ENCODE data around the gene TTLL3.

The TTLL3 gene

DNA sequence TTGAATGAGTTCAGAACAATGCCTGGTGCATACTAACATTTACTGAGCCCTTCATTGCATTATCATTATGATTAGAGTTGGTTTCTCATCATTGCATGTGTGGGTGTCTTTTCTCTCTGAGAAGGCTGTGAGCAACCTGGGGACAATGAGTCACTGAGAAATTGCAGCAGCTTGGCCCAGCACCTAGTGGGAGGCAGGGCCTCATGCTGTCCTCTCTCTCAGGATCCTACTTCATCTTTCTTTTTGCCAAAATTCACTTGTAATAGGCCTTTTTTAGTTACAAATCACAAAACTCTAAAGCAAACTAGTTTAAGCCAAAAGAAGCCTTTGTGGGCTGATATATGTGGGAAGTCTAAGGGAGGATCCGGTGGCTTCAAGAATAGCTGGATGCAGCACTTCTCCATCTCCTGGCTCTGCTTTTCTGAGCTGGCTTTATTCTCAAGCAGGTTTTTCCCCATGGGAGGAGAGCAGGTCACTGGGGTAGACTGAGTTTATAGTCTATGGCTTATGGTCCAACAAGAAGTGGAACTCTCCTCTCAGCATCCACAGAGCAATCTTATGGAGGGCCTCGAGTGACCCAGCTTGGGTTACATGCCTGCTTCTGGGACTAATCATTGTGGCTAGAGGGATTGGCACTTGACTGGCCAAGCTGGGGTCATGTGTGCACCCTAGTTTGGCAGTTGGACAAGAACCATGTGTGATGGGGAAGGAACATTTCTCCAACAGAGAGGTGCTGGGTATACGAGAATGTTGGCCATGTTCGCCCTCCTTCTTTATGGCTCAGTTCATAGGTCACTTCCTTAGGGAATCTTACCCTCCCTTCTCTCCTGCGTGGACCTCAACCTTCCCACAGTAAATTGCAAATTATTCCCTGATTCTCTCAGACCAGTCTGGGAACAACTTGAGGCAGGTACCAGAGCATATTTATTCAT, 31.7 kb upstream of the TTLL3 start:
- Mint-ChIP-seq H3K36me3 (ENCODE audit: low read depth) (peaks cover 46% of the 10 kb centered on the region), H3K9me3 (peaks cover 2% of the 10 kb centered on the region), H3K4me3 (peak overlapping the region; percentile 58), H3K27ac (peak overlapping the region; percentile 91), H3K4me1 (ENCODE audit: low read depth) (peaks cover 70% of the 10 kb centered on the region), H3K27me3 (no peaks in the 10 kb centered on the region)
- DNase-seq: peak; percentile 68

GRCh38 chr3:9779075-9779593, 30.9 kb upstream of the TTLL3 start:
- DNase-seq: no peak
- peak overlapping the region; percentile 48 for H3K4me3 Mint-ChIP-seq
- H3K36me3 Mint-ChIP-seq (ENCODE audit: low read depth): peaks cover 53% of the 10 kb centered on the region
- peaks cover 2% of the 10 kb centered on the region for H3K9me3 Mint-ChIP-seq
- peak overlapping the region; percentile 91 for H3K27ac Mint-ChIP-seq
- peaks cover 69% of the 10 kb centered on the region for H3K4me1 Mint-ChIP-seq (ENCODE audit: low read depth)
- H3K27me3 Mint-ChIP-seq: no peaks in the 10 kb centered on the region

DNA sequence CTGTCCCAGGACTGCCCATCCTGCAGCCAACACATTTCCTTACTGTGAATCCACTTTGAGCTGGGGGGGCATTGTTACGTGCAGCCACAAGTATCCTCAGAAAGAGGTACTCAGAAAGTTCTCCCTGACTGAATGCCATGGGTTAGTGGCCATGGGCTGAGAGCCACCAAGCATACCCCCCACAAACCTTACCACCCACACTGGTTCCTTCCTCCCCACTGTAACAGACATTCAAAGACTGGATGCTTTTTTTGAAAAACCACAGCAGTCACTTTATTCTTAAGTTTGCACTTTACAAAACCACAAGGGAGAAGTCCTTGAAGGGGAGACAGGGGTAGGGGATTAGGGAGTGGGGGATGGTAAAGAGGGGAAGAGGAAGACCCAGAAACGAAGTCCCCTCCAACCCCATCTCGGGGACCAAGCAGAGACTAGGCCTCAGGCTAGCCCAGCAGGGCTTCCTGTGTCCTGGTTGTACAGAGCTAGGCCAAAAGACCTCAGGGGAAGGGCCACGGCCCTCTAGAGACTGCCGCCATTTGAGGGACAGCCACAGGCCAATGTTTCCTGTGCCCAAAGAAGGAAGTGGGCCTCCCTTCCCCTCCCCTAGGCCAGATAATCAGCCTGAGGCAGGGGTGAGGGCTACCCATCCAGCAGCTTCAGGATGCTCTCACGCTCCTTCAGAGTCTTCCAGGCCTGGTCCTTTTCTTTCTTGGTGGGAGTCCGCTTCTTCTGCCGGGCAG, 30.2 kb upstream of the TTLL3 start:
- Mint-ChIP-seq H3K4me3 (peak overlapping the region; percentile 48), H3K27ac (peak overlapping the region; percentile 91), H3K4me1 (ENCODE audit: low read depth) (peaks cover 69% of the 10 kb centered on the region), H3K27me3 (no peaks in the 10 kb centered on the region), H3K36me3 (ENCODE audit: low read depth) (peaks cover 59% of the 10 kb centered on the region), H3K9me3 (peaks cover 2% of the 10 kb centered on the region)
- peak; percentile 72 for DNase-seq

GRCh38 chr3:9780458-9780812, 29.6 kb upstream of the TTLL3 start:
- H3K27me3 Mint-ChIP-seq: no peaks in the 10 kb centered on the region
- peaks cover 64% of the 10 kb centered on the region for H3K36me3 Mint-ChIP-seq (ENCODE audit: low read depth)
- H3K4me1 Mint-ChIP-seq (ENCODE audit: low read depth): peaks cover 67% of the 10 kb centered on the region
- peaks cover 2% of the 10 kb centered on the region for H3K9me3 Mint-ChIP-seq
- no peak for DNase-seq
- peak overlapping the region; percentile 91 for H3K27ac Mint-ChIP-seq
- H3K4me3 Mint-ChIP-seq: peak overlapping the region; percentile 48

DNA sequence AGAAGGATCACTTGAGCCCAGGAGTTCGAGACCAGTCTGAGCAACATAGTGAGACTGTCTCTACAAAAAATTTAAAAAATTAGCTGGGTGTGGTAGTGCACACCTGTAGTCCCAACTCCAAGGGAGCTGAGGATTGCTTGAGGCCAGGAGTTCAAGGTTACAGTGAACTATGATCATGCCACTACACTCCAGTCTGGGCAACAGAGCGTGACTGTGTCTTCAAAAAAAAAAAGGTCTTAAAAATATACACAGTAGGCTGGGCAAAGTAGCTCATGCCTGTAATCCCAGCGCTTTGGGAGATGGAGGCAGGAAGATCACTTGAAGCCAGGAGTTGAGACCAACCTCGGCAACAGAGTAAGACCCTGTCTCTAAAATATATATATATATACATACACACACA, 29.2 kb upstream of the TTLL3 start:
- Mint-ChIP-seq H3K36me3 (ENCODE audit: low read depth) (peaks cover 69% of the 10 kb centered on the region), H3K27me3 (no peaks in the 10 kb centered on the region), H3K9me3 (peaks cover 2% of the 10 kb centered on the region), H3K27ac (peak overlapping the region; percentile 91), H3K4me1 (ENCODE audit: low read depth) (peaks cover 68% of the 10 kb centered on the region), H3K4me3 (no peak overlapping the region)
- no peak for DNase-seq

GRCh38 chr3:9781551-9781950, 28.5 kb upstream of the TTLL3 start:
- Mint-ChIP-seq H3K4me3 (no peak overlapping the region), H3K27ac (peak overlapping the region; percentile 68), H3K9me3 (peaks cover 2% of the 10 kb centered on the region), H3K36me3 (ENCODE audit: low read depth) (peaks cover 75% of the 10 kb centered on the region), H3K4me1 (ENCODE audit: low read depth) (peaks cover 69% of the 10 kb centered on the region), H3K27me3 (no peaks in the 10 kb centered on the region)
- DNase-seq: no peak

GRCh38 chr3:9781978-9782603, 28.0 kb upstream of the TTLL3 start:
- peaks cover 69% of the 10 kb centered on the region for H3K4me1 Mint-ChIP-seq (ENCODE audit: low read depth)
- peak overlapping the region; percentile 47 for H3K27ac Mint-ChIP-seq

GRCh38 chr3:9782770-9783169, 27.3 kb upstream of the TTLL3 start:
- H3K4me3 Mint-ChIP-seq: no peak overlapping the region
- H3K36me3 Mint-ChIP-seq (ENCODE audit: low read depth): peaks cover 87% of the 10 kb centered on the region
- H3K27me3 Mint-ChIP-seq: no peaks in the 10 kb centered on the region
- H3K4me1 Mint-ChIP-seq (ENCODE audit: low read depth): peaks cover 69% of the 10 kb centered on the region
- no peak for DNase-seq
- no peaks in the 10 kb centered on the region for H3K9me3 Mint-ChIP-seq
- H3K27ac Mint-ChIP-seq: peak overlapping the region; percentile 47

More at GRCh38 chr3:9781978-9782603, 28.0 kb upstream of the TTLL3 start:
- no peak for DNase-seq
- H3K9me3 Mint-ChIP-seq: peaks cover 2% of the 10 kb centered on the region
- H3K27me3 Mint-ChIP-seq: no peaks in the 10 kb centered on the region
- H3K36me3 Mint-ChIP-seq (ENCODE audit: low read depth): peaks cover 80% of the 10 kb centered on the region
- no peak overlapping the region for H3K4me3 Mint-ChIP-seq

- Mint-ChIP-seq H3K36me3 (ENCODE audit: low read depth) (peaks cover 94% of the 10 kb centered on the region), H3K27ac (no peak overlapping the region), H3K4me1 (ENCODE audit: low read depth) (peaks cover 64% of the 10 kb centered on the region), H3K27me3 (no peaks in the 10 kb centered on the region), H3K9me3 (no peaks in the 10 kb centered on the region), H3K4me3 (no peak overlapping the region)
- DNase-seq: no peak
These were observed 26.1 kb upstream of the TTLL3 start for GRCh38 chr3:9783954-9784353.

DNA sequence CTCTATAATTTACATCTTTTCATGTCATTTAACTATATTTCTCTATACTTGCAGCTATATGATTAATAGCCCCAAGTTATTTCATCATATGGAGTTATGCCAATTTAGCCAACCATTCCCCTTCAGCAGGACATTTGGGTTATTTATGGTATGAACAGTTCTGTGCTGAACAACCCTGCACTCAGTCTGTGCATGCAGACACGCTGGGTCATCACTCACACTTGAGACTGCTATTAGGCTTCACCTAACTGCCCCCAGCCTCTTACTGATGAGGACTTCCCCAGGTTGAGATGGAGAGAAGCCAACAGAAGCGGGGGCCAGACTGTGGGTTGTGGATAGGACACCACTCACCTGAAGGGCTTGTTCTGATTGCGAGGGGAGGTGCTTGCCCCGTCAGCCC, 25.1 kb upstream of the TTLL3 start:
- Mint-ChIP-seq H3K9me3 (no peaks in the 10 kb centered on the region), H3K4me1 (ENCODE audit: low read depth) (peaks cover 64% of the 10 kb centered on the region), H3K4me3 (no peak overlapping the region), H3K27ac (no peak overlapping the region), H3K27me3 (no peaks in the 10 kb centered on the region), H3K36me3 (ENCODE audit: low read depth) (peaks cover 95% of the 10 kb centered on the region)
- no peak for DNase-seq

DNA sequence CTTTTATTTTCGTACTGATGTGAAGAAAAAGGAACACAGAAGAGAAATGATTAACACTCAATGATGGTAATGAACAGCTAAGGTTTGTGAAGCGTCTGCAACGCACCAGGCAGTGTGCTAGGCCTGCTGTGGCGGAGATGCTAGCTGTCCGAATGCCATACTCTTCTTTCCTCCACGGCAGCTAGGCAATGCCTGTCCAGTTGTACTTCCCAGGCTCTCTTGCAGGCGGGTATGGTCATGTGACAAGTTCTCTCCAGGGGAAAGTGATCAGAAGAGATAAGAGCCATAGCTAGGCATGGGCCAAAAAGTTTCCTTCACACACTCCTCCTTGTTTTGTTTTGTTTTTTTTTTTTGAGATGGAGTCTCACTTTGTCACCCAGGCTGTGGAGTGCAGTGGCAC, 24.5 kb upstream of the TTLL3 start:
- H3K4me3 Mint-ChIP-seq: no peak overlapping the region
- H3K4me1 Mint-ChIP-seq (ENCODE audit: low read depth): peaks cover 64% of the 10 kb centered on the region
- H3K27me3 Mint-ChIP-seq: no peaks in the 10 kb centered on the region
- H3K36me3 Mint-ChIP-seq (ENCODE audit: low read depth): peaks cover 95% of the 10 kb centered on the region
- no peak for DNase-seq
- peak overlapping the region; percentile 56 for H3K27ac Mint-ChIP-seq
- H3K9me3 Mint-ChIP-seq: no peaks in the 10 kb centered on the region

GRCh38 chr3:9786209-9786739, 23.8 kb upstream of the TTLL3 start:
- H3K4me1 Mint-ChIP-seq (ENCODE audit: low read depth): peaks cover 65% of the 10 kb centered on the region
- H3K9me3 Mint-ChIP-seq: no peaks in the 10 kb centered on the region
- H3K27ac Mint-ChIP-seq: peak overlapping the region; percentile 96
- peaks cover 96% of the 10 kb centered on the region for H3K36me3 Mint-ChIP-seq (ENCODE audit: low read depth)
- no peak for DNase-seq
- H3K27me3 Mint-ChIP-seq: no peaks in the 10 kb centered on the region
- no peak overlapping the region for H3K4me3 Mint-ChIP-seq

GRCh38 chr3:9786825-9787669, 23.0 kb upstream of the TTLL3 start:
- Mint-ChIP-seq H3K27ac (peak overlapping the region; percentile 96), H3K27me3 (no peaks in the 10 kb centered on the region), H3K4me1 (ENCODE audit: low read depth) (peaks cover 68% of the 10 kb centered on the region), H3K36me3 (ENCODE audit: low read depth) (peaks cover 95% of the 10 kb centered on the region), H3K4me3 (peak overlapping the region; percentile 49), H3K9me3 (no peaks in the 10 kb centered on the region)
- no peak for DNase-seq
